ENCODE measurements around the gene TIAL1.

DNA sequence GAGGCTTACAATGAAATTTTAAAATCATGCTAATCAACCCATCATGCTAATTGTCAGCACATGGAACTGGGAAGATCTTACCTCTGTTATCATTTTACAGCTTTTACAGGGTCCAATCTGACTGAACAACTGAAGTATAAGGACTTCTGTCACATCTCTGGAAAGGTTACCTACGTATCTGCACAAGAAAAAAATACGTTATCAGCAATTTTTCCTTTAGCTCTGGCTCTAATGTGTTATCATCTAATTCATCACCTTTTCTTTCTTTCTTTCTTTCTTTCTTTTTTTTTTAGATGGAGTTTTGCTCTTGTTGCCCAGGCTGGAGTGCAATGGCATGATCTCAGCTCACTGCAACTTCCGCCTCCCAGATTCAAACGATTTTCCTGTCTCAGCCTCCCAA is 8.7 kb downstream of the TIAL1 start:
- TF ChIP-seq, protein P1, sequence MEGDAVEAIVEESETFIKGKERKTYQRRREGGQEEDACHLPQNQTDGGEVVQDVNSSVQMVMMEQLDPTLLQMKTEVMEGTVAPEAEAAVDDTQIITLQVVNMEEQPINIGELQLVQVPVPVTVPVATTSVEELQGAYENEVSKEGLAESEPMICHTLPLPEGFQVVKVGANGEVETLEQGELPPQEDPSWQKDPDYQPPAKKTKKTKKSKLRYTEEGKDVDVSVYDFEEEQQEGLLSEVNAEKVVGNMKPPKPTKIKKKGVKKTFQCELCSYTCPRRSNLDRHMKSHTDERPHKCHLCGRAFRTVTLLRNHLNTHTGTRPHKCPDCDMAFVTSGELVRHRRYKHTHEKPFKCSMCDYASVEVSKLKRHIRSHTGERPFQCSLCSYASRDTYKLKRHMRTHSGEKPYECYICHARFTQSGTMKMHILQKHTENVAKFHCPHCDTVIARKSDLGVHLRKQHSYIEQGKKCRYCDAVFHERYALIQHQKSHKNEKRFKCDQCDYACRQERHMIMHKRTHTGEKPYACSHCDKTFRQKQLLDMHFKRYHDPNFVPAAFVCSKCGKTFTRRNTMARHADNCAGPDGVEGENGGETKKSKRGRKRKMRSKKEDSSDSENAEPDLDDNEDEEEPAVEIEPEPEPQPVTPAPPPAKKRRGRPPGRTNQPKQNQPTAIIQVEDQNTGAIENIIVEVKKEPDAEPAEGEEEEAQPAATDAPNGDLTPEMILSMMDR (IDR thresholded peaks at IDR 0.05; ENCODE audit: extremely low read depth in 1 of 2, insufficient read depth in 1 of 2, low read depth in 1 of 2, low read length in 2 of 2): no peak
- no peak for TF ChIP-seq POLR2A (IDR thresholded peaks at IDR 0.05; ENCODE audit: low read depth, low read length)
- no peak for TF ChIP-seq EZH2 (IDR thresholded peaks at IDR 0.05; ENCODE audit: borderline replicate concordance, low read depth, low read length, severe bottlenecking)
- no peak for TF ChIP-seq POLR2AphosphoS5 (IDR thresholded peaks at IDR 0.05; ENCODE audit: insufficient read depth, low read depth, low read length)
- no peak for TF ChIP-seq GATA2 (IDR thresholded peaks at IDR 0.05; ENCODE audit: insufficient read depth, insufficient read length, low read depth, low read length)

Data from endothelial cell of umbilical vein (primary cell).